IPS-11a (cell line): ENCODE data around the gene PLP2.
"Not testable (repeated sequence)": the region's sequence is repeated elsewhere in the genome, so short reads cannot be mapped to it uniquely, and the experiment has no call there.

Experiments used
- H3K4me3 ChIP-seq: one replicate; pipeline ENCODE4 v1.5.1; 2013; ENCODE audit warnings: low read depth, low read length, control low read depth

Gene PLP2, protein sequence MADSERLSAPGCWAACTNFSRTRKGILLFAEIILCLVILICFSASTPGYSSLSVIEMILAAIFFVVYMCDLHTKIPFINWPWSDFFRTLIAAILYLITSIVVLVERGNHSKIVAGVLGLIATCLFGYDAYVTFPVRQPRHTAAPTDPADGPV

DNA sequence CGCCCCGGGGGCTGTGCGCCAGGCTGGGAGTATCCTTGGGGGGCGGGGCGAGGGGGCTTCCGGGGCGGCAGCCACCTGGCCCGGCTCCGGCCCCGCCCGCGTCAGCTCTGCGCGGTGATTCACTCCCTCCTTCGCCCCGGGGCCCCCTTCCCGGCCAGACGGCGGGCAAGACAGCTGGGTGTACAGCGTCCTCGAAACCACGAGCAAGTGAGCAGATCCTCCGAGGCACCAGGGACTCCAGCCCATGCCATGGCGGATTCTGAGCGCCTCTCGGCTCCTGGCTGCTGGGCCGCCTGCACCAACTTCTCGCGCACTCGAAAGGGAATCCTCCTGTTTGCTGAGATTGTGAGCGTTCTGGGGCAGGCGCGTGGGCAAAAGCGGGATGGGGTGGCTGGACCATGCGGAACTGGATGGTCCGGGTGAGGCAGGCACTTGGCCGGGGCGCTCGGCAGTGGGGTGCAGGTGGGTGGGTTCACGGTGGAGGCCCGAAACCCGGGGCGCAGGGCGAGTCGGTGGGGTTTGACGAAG is at the start of gene PLP2:
Gene PLP2 (plus strand): TSS at position 147 of the 528 bp plus-strand sequence. CDS start 103 bp downstream, at position 250.
- H3K4me3 ChIP-seq = peak within 1 kb of the TSS; percentile 43

DNA sequence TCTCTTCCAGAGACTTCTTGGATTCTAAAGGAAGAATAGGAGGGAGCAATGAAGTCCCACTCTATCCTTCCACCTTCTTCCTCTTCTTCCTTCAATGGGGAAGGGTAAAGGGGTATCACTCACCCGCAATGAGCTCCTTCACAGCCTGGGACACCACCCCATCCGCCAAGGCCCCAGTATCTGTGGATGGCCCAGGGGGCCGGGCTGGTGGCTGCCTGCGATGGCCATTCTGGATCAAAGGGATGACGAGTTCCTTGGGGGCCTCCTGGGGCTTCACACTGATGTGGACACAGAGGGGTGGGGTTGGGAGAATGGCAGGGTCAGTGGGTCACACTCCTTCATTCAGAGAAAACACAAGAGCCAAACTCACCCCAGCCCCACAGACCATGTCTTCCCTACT is 49.2 kb upstream of the PLP2 start:
- H3K4me3 ChIP-seq = no peak overlapping the region

DNA sequence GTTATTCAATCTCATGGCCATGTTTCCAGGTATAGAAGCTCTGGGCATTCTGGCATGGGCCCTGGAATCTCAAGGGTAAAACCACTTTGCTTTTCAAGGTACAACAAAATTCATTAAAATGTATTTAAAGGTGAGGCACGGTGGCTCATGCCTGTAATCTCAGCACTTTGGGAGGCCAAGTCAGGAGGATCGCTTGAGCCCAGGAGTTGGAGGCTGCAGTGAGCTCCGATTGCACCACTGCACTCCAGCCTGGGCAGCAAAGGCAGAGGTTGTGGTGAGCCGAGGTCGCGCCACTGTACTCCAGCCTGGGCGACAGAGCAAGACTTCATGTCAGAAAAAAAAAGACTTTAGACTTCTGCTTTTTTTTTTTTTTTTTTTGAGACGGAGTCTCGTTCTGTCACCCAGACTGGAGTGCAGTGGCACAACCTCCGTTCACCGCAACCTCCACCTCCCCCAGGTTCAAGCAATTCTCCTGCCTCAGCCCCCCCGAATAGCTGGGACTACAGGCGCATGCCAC is 43.9 kb upstream of the PLP2 start:
- H3K4me3 ChIP-seq = not testable (repeated sequence)

- H3K4me3 ChIP-seq = no peak overlapping the region
These were observed 42.3 kb upstream of the PLP2 start for GRCh38 chrX:49129427-49129826.

- not testable (repeated sequence) for H3K4me3 ChIP-seq
These were observed 39.4 kb upstream of the PLP2 start for GRCh38 chrX:49132275-49132674.

GRCh38 chrX:49133759-49134158 is 37.9 kb upstream of the PLP2 start:
- no peak overlapping the region for H3K4me3 ChIP-seq

DNA sequence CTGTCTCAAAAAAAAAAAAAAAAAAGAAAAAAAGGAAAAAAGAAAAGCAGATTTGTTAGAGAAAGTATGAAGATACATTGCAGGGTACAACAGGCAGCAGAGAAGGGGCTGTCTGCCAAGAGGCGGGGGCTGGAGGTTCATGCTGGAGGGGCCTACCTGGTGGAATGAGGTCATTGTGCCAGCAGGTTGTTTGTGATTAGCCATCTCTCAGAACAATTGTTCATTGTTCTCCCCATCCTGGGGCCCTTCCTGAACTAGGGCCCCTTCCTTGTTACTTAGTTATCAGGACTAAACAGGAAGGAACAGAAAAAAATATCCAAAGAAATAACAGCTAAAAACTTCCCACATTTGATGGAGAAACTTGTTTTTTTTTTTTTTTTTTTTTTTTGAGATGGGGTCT is 34.2 kb upstream of the PLP2 start:
- H3K4me3 ChIP-seq = no peak overlapping the region

GRCh38 chrX:49139713-49140112 is 32.0 kb upstream of the PLP2 start:
- H3K4me3 ChIP-seq = no peak overlapping the region

- H3K4me3 ChIP-seq = not testable (repeated sequence)
These were observed 29.4 kb upstream of the PLP2 start for GRCh38 chrX:49142264-49142663.

DNA sequence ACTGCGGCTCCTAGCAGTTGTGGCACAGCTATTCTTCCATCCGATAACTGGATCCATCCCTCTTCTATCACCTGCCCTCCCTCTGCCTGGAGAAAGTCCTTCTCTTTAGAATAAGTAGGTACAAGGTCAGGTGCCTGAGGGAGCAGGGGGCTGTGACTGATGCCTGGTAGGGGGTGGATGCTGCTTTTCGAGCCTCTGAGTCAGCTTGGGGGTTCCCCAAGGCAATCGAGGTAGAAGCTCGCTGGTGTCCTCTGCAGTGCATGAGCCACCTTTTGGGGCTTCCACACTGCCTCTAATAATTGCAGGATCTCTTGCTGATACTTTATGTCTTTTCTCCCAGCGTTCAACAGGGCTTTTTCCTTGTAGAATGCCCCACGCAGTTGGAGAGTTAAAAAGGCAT is 28.5 kb upstream of the PLP2 start:
- not testable (repeated sequence) for H3K4me3 ChIP-seq

GRCh38 chrX:49147282-49147681 is 24.4 kb upstream of the PLP2 start:
- H3K4me3 ChIP-seq = no peak overlapping the region

DNA sequence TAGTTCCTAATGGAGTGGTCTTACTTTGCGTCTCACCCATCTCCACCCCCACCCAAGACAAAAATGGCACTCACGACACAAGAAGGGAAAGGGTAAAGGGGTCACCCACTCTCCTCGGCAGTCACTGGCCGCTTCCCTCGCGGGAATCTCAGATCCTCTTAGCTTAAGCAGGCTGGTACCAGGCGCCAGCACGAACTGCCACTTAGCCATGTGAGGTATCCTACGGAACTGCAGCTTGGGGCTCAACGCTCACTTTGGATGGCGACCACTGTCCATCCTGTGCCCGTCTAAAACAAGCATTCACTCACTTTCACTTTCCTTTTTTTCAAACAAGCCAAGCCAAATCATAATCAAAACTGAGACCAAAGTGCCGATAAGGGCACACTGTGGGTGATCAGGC is 23.8 kb upstream of the PLP2 start:
- H3K4me3 ChIP-seq = no peak overlapping the region

- not testable (repeated sequence) for H3K4me3 ChIP-seq
These were observed 23.2 kb upstream of the PLP2 start for GRCh38 chrX:49148390-49149100.

DNA sequence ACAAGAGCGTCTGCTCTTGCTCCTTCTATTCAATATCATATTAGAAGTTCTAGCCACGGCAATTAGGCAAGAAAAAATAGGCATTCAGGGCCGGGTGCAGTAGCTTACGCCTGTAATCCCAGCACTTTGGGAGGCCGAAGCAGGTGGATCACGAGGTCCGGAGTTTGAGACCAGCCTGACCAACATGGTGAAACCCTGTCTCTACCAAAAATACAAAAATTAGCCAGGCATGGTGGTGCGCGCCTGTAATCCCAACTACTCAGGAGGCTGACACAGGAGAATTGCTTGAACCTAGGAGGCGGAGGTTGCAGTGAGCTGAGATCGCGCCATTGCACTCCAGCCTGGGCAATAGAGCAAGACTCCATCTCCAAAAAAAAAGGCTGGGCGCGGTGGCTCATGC is 22.4 kb upstream of the PLP2 start:
- not testable (repeated sequence) for H3K4me3 ChIP-seq

DNA sequence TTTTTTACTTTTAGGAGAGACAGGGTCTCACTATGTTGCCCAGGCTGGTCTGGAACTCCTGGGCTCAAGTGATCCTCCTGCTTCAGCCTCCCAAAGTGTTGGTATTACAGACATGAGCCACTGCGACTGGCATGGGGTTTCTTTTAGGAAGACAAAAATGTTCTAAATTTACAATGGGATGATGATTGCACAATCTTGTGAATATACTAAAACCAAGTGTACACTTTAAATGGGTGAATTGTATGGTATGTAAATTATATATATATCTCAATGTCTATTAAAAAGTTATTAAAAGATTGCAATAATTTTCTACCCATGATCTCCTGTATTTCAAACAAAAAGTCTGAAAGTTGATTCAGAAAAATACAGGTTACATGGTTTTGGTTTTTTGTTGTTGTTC is 18.2 kb upstream of the PLP2 start:
- H3K4me3 ChIP-seq = no peak overlapping the region

- H3K4me3 ChIP-seq = peak overlapping the region; percentile 18
These were observed 16.3 kb upstream of the PLP2 start for GRCh38 chrX:49155243-49155899.

GRCh38 chrX:49155900-49156837 is 15.5 kb upstream of the PLP2 start:
- peak overlapping the region; percentile 47 for H3K4me3 ChIP-seq

- H3K4me3 ChIP-seq = no peak overlapping the region
These were observed 14.5 kb upstream of the PLP2 start for GRCh38 chrX:49157194-49157593.

- H3K4me3 ChIP-seq = no peak overlapping the region
These were observed 10.8 kb upstream of the PLP2 start for GRCh38 chrX:49160908-49161307.

GRCh38 chrX:49161632-49162031 is 10.1 kb upstream of the PLP2 start:
- no peak overlapping the region for H3K4me3 ChIP-seq

DNA sequence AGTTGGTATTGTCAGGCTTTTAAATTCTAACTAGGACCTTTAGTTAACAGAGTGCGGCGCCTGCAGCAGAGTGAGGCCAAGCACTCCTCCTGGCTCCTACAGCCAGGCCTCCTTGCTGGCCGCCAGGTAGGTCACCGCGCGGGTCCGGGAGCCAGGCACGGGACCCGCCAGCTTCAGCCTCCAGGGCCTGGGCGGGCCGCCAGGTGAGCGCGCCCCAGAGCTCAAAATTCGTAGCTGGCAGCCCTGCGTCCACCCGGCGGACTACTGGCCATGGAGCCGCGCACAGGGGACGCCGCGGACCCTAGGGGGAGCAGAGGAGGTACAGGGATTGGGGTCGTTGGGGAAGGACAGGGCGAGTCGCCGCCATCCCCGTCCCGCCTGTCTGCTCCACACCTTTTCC is 9.1 kb upstream of the PLP2 start, which contains the start of gene MAGIX:
Gene MAGIX (plus strand): TSS at position 139 of the 400 bp plus-strand sequence. CDS start 132 bp downstream, at position 271.
- peak within 1 kb of the TSS; percentile 37 for H3K4me3 ChIP-seq
